Calu3 (cell line): ENCODE measurements around the gene MSGN1. TPM values are rescaled to one million over a fixed set of nuclear protein-coding genes. Genes with fewer than 3 reads are reported as not detected.

Source experiments
- BruUV-seq: library from RNA; stranded (reverse); fragments of 400-500 nt; replicated peaks from 2 replicates; lab custom pipeline; 2021; lab: Mats Ljungman, UMichigan
- CTCF ChIA-PET: fragments of 300-600 bp; sonication (Branson Sonifier 250); formaldehyde crosslinking; loops from one replicate; lab custom pipeline; 2022; ENCODE audit warnings: antibody characterized with exemption; lab: Charles Lee
- DNase-seq: peaks from one replicate; pipeline ENCODE4 v3.0.0; 2022
- H3K27ac Mint-ChIP-seq: one replicate; pipeline ENCODE4 v1.8.0; 2022; ENCODE audit warnings: mixed read lengths; ENCODE audit not compliant: unreplicated experiment
- H3K27me3 Mint-ChIP-seq: one replicate; pipeline ENCODE4 v1.8.0; 2022; ENCODE audit warnings: mixed read lengths; ENCODE audit not compliant: unreplicated experiment
- H3K36me3 Mint-ChIP-seq: one replicate; pipeline ENCODE4 v1.8.0; 2022; ENCODE audit warnings: mild to moderate bottlenecking, moderate library complexity, mixed read lengths; ENCODE audit not compliant: insufficient read depth, unreplicated experiment
- H3K4me1 Mint-ChIP-seq: one replicate; pipeline ENCODE4 v1.8.0; 2022; ENCODE audit warnings: mild to moderate bottlenecking, low read depth, mixed read lengths; ENCODE audit not compliant: unreplicated experiment
- H3K4me3 Mint-ChIP-seq: one replicate; pipeline ENCODE4 v1.8.0; 2022; ENCODE audit warnings: mild to moderate bottlenecking, low read depth, moderate library complexity, mixed read lengths; ENCODE audit not compliant: unreplicated experiment
- H3K9me3 Mint-ChIP-seq: one replicate; pipeline ENCODE4 v1.8.0; 2022; ENCODE audit warnings: low read depth, mixed read lengths; ENCODE audit not compliant: unreplicated experiment
- intact Hi-C: fragments of 100-400 bp; cut with micrococcal nuclease; formaldehyde crosslinking; loops from one replicate; pipeline ENCODE4 v1.10.0; 2022; ENCODE audit not compliant: unreplicated experiment
- total RNA-seq: library from RNA; stranded (reverse); gene quantifications from 2 replicates; pipeline ENCODE4 v1.2.3, GENCODE V29; 2022
- TF ChIP-seq, protein P1 (sequence below): fragments of 200-600 bp; IDR thresholded peaks from one replicate; pipeline ENCODE4 v1.8.0; 2022; ENCODE audit warnings: antibody characterized with exemption; ENCODE audit not compliant: unreplicated experiment

MSGN1 gene
- total RNA-seq, 1 experiment from 2014 or later = not detected

DNA sequence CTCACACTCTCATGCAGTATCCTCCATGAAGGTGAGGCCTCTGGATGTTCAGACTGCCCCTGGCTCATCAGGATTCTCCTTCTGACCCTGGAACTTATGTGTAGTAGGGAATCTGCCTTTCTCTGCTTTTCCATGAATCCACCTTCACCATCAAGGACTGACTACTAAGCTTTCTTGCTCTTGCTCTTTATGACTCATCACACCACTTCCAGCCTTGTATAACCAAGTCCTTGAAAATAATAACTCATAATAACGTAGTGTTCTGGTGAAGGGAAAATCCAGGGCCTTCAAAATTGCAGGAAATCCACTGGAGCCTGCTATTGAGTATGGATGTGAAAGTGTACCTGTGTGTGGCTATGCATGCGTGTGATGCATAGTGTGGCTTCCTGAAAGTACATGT, 50.9 kb downstream of the MSGN1 start:
- H3K36me3 Mint-ChIP-seq = no peaks in the 10 kb centered on the region
- intact Hi-C loops = no loop called here
- TF ChIP-seq, protein P1, sequence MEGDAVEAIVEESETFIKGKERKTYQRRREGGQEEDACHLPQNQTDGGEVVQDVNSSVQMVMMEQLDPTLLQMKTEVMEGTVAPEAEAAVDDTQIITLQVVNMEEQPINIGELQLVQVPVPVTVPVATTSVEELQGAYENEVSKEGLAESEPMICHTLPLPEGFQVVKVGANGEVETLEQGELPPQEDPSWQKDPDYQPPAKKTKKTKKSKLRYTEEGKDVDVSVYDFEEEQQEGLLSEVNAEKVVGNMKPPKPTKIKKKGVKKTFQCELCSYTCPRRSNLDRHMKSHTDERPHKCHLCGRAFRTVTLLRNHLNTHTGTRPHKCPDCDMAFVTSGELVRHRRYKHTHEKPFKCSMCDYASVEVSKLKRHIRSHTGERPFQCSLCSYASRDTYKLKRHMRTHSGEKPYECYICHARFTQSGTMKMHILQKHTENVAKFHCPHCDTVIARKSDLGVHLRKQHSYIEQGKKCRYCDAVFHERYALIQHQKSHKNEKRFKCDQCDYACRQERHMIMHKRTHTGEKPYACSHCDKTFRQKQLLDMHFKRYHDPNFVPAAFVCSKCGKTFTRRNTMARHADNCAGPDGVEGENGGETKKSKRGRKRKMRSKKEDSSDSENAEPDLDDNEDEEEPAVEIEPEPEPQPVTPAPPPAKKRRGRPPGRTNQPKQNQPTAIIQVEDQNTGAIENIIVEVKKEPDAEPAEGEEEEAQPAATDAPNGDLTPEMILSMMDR = no peak
- H3K4me3 Mint-ChIP-seq = no peak overlapping the region
- no peak for DNase-seq
- peaks cover 36% of the 10 kb centered on the region for H3K27me3 Mint-ChIP-seq
- CTCF ChIA-PET = no interaction called here
- no TSS peak for BruUV-seq
- H3K27ac Mint-ChIP-seq = no peak overlapping the region
- no peaks in the 10 kb centered on the region for H3K4me1 Mint-ChIP-seq
- peaks cover 6% of the 10 kb centered on the region for H3K9me3 Mint-ChIP-seq

Other genes with a start within 250 kb of the MSGN1 start
- 29.6 and 31.6 TPM in 2 replicates for gene SMC6, start 62.6 kb upstream of the MSGN1 start, total RNA-seq
- 29.6 and 34.8 TPM in 2 replicates for gene GEN1, start 62.3 kb upstream of the MSGN1 start, total RNA-seq
- gene KCNS3, start 62.2 kb downstream of the MSGN1 start, total RNA-seq = 3.5 and 5.0 TPM in 2 replicates